Heart left ventricle (tissue), 16 donors: ENCODE results near the gene PLPP3. TPM values are rescaled to one million over a fixed set of nuclear protein-coding genes. Genes with fewer than 3 reads are reported as not detected.
A peak's percentile ranks its signal among the peaks of the same experiment; 100 is the strongest.

Source experiments
- ATAC-seq, 4 donors: fragments of 200-7000 bp; cut with Tn5 transposase; one replicate each; pipeline ENCODE4 v1.9.1; 2020 to 2022; ENCODE audit warnings: moderate library complexity in 4 of 4, mild to moderate bottlenecking in 3 of 4, moderate number of reproducible peaks in 1 of 4
- DNase-seq, 5 donors: peaks; one replicate each; pipeline ENCODE4 v3.0.0-alpha.2; 2020
- H3K27ac ChIP-seq, 12 donors: fragments of 200-600 bp; sonication (generic) in 4 of 12; one replicate each; pipeline versions ENCODE4 v1.5.0 to v1.8.0; 2016 to 2022; ENCODE audit warnings: mild to moderate bottlenecking in 2 of 12
- H3K27me3 ChIP-seq, 9 donors: fragments of 200-600 bp; sonication (generic) in 2 of 9; one replicate each; pipeline versions ENCODE4 v1.5.1 to v1.8.0; 2016 to 2022; ENCODE audit warnings: mild to moderate bottlenecking in 3 of 9
- H3K36me3 ChIP-seq, 9 donors: fragments of 200-600 bp; sonication (generic) in 2 of 9; one replicate each; pipeline versions ENCODE4 v1.5.0 to v1.8.0; 2018 to 2022; ENCODE audit warnings: mild to moderate bottlenecking in 2 of 9
- H3K4me1 ChIP-seq, 12 donors: fragments of 200-600 bp; sonication (generic) in 4 of 12; one replicate each; pipeline versions ENCODE4 v1.5.0 to v1.8.0; 2016 to 2022; ENCODE audit warnings: mild to moderate bottlenecking in 3 of 12
- H3K4me3 ChIP-seq, 12 donors: fragments of 200-600 bp; sonication (generic) in 4 of 12; one replicate each; pipeline versions ENCODE4 v1.5.0 to v1.8.0; 2017 to 2022; ENCODE audit warnings: mild to moderate bottlenecking in 9 of 12, moderate library complexity in 4 of 12
- H3K9me3 ChIP-seq, 12 donors: fragments of 200-600 bp; sonication (generic) in 4 of 12; one replicate each; pipeline versions ENCODE4 v1.5.0 to v1.8.0; 2016 to 2022; ENCODE audit warnings: mild to moderate bottlenecking in 1 of 12
- CTCF ChIP-seq, 12 donors: fragments of 200-600 bp; sonication (generic) in 4 of 12; IDR thresholded peaks; one replicate each; pipeline versions ENCODE4 v1.5.0 to v1.8.0; 2018 to 2022; ENCODE audit warnings: antibody characterized with exemption in 12 of 12, mild to moderate bottlenecking in 5 of 12
- POLR2A ChIP-seq, 2 donors: fragments of 450-650 bp; IDR thresholded peaks; one replicate each; pipeline ENCODE4 v1.6.1; 2017; ENCODE audit warnings: antibody characterized with exemption in 2 of 2, mild to moderate bottlenecking in 2 of 2, moderate library complexity in 2 of 2
- WGBS, 4 donors: extraction: QIAGEN DNeasy Blood & Tissue Kit in 2 of 4; methylation state at CpG; one replicate each; pipeline versions ENCODE4 v1.1.5 to v1.1.7; 2013 to 2018; 5-methylcytosine and 5-hydroxymethylcytosine counted together
- intact Hi-C, 10 donors: fragments of 100-400 bp; cut with DNase I; formaldehyde crosslinking; loops; one replicate each; pipeline versions ENCODE4 v1.11.1 to v1.14.2; 2022
- polyA plus RNA-seq, 2 donors: library from polyadenylated mRNA; stranded (reverse); fragments of 200-250 nt; gene quantifications; one replicate each; pipeline ENCODE4 v1.2.3, GENCODE V29; 2013
- total RNA-seq, 9 donors: library from RNA; depleted of rRNA in 2 of 9; stranded (reverse); fragments of >200 nt in 2 of 9; fragmentation: NEBNext Ultra II Directional in 3 of 9; extraction: Animal tissue kit (Norgen Biotek cat#: 25700) in 3 of 9; gene quantifications; one replicate each; pipeline versions ENCODE4 v1.1.0 to v1.2.4, GENCODE V29; 2016 to 2023
- donor health status: ischemic (EF 13 %, LVEDD 7.1; RV severe dilation, severe dysfunction).
- donor health status: healthy with polysubstance abuse.
- donor health status: DM: no; HTN: yes; CAD: no.
- donor health status: DM: no; HTN: no; CAD: no.
- donor health status: ischemic (EF 25% LVEDD 6.9; RV normal size, moderate dysfunction).
- donor health status: ischemic (EF 25% LVEDD 5.7; RV mildly dilated, moderate dysfunction).
- donor health status: healthy.
- donor health status: DM: yes; HTN: yes; CAD: no.
- donor health status: ischemic (EF 35%, LVEDD 5.7; RV mildly dilated, moderate dysfunction).
- donor health status: nonischemic (EF 11% LVEDD 7.7; RV severe dilation, severe dysfunction).
- donor health status: DM: yes; HTN: yes; CAD: no.
- donor health status: PGD.
- donor health status: ischemic (EF 29% LVEDD 5.4; RV normal size, mild dysfunction).
- donor health status: nonischemic (EF 23%, LVEDD 6.1; RV moderate dilation, normal function).

PLPP3 gene
- total and polyA plus RNA-seq, 11 donors: 17.1 to 221 (median 89.9) TPM

GRCh38 chr1:56578138-56578962 lies 1.0 kb downstream of the PLPP3 start:
- Histone ChIP-seq H3K27me3 (no peaks in the 10 kb centered on the region), H3K4me1 (peaks cover 0 to 39% (median 18%) of the 10 kb centered on the region in 12 donors), H3K4me3 (peak overlapping the region; percentile 82 to 99 (median 94)), H3K9me3 (no peaks in the 10 kb centered on the region), H3K27ac (peak overlapping the region; percentile 94 to 99 (median 98)), H3K36me3 (no peaks in the 10 kb centered on the region)
- intact Hi-C loops: loop anchor here (2.0 to 10.0 kb wide), 33 partner anchors 41 to 1201 kb away; no protein-coding TSS in a partner anchor
- ATAC-seq (peak in 3 of 4 donors; percentile 36 to 68 (median 61)), DNase-seq (peak; percentile 41 to 80 (median 53))
- WGBS, 4 donors: 0 to 1% (median 1%) methylated on average over 27 to 64 of the region's 64 CpGs
- TF ChIP-seq POLR2A (IDR thresholded peaks at IDR 0.05) (no peak), CTCF (IDR thresholded peaks at IDR 0.05) (no peak)

- Histone ChIP-seq H3K4me3 (peak overlapping the region; percentile 82 to 99 (median 94)), H3K27ac (peak overlapping the region; percentile 94 to 99 (median 98)), H3K4me1 (peaks cover 3 to 47% (median 26%) of the 10 kb centered on the region in 12 donors), H3K27me3 (no peaks in the 10 kb centered on the region), H3K36me3 (no peaks in the 10 kb centered on the region), H3K9me3 (no peaks in the 10 kb centered on the region)
- ATAC-seq: peak in 3 of 4 donors; percentile 12 to 17 (median 15)
- peak in 2 of 5 donors; percentile 28 to 43 for DNase-seq
- intact Hi-C loops: loop anchor here (2.0 to 10.0 kb wide), 34 partner anchors 40 to 1200 kb away; no protein-coding TSS in a partner anchor
- TF ChIP-seq POLR2A (IDR thresholded peaks at IDR 0.05) (peak in 1 of 2 donors; percentile 20), CTCF (IDR thresholded peaks at IDR 0.05) (no peak)
- 4 to 13% (median 8%) methylated on average over 12 of the region's 12 CpGs for WGBS, 4 donors
Measured at GRCh38 chr1:56577406-56578137, 1.8 kb downstream of the PLPP3 start.

- no peak for TF ChIP-seq POLR2A (IDR thresholded peaks at IDR 0.05)
- TF ChIP-seq CTCF (IDR thresholded peaks at IDR 0.05): peak; percentile 20 to 58 (median 48)
- Histone ChIP-seq H3K4me1 (peaks cover 9 to 52% (median 32%) of the 10 kb centered on the region in 12 donors), H3K27me3 (no peaks in the 10 kb centered on the region), H3K9me3 (no peaks in the 10 kb centered on the region), H3K4me3 (peak overlapping the region; percentile 82 to 99 (median 94)), H3K36me3 (no peaks in the 10 kb centered on the region), H3K27ac (peak overlapping the region; percentile 94 to 99 (median 98))
- DNase-seq: no peak
- 0 to 6% (median 2%) methylated on average over 1 of the region's 1 CpG for WGBS, 4 donors
- ATAC-seq: peak in 3 of 4 donors; percentile 7 to 38 (median 21)
- intact Hi-C loops: loop anchor here (2.0 to 10.0 kb wide), 29 partner anchors 40 to 1200 kb away; no protein-coding TSS in a partner anchor
Measured at GRCh38 chr1:56576880-56577405, 2.4 kb downstream of the PLPP3 start.
